DMS53 (cell line): ENCODE measurements around the gene CMPK2.

Experiments used
- DNase-seq: peaks from one replicate; lab custom pipeline; 2025; lab: John Stamatoyannopoulos, UW

CMPK2 gene

DNA sequence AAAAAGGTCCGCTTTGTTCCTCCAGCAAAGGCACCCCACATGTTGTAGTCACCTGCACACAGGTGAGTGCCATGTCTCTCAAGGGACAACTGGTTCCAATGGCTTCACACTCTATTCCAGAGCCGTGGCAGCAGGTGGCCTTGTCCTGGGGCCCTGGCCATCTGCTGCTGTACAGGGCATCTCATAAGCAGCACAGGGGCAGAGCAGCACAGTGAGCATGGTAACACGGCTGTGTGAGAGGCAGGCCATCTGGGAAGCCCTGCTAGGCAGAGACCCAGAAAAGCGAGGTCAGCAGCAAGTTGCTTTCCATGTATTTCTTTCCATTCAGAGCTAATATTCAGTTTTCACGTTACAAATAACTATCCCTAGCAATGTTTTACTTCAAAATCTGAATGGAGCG lies 54.7 kb downstream of the CMPK2 start:
- DNase-seq, result no peak

GRCh38 chr2:6808426-6808825 lies 57.3 kb downstream of the CMPK2 start:
- DNase-seq, result no peak

- no peak for DNase-seq
These were observed 59.1 kb downstream of the CMPK2 start for GRCh38 chr2:6806604-6807003.

DNA sequence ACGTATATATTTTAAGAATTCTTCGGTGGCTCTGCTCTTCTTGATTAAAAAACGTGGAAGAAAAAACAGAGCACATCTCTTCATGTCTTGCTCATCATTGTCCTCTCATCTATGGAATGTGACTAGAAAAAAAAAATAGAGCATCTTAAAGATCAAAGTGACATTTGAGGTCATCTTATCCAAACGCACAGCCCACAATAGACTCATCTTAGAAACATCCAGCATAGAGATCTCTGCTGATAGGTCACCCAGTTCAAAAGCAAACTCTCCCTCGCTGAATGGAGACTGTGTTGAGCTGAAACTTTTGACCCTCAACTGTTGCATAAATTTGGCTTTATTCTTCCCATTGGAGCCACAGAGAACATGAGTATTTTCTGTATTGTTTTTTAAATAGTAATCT lies 65.2 kb downstream of the CMPK2 start:
- no peak for DNase-seq
